MM.1S (cell line): Measurements from ENCODE around the gene HOXB7.

Experiments
- DNase-seq: peaks from one replicate; pipeline ENCODE4 v3.0.0-alpha.2; 2015
- H2AFZ ChIP-seq: fragments of 300-600 bp; sonication (generic); 2 replicates; pipeline ENCODE4 v1.6.0; 2016; ENCODE audit warnings: antibody characterized with exemption, low read length
- H3F3A ChIP-seq: fragments of 300-600 bp; sonication (generic); 2 replicates; pipeline ENCODE4 v1.6.1; 2016; ENCODE audit warnings: mild to moderate bottlenecking, antibody characterized with exemption, low read length, moderate library complexity, mixed read lengths; ENCODE audit not compliant: insufficient read depth
- H3K27ac ChIP-seq: fragments of 300-600 bp; sonication (generic); 2 replicates; pipeline ENCODE4 v1.5.1; 2016; ENCODE audit warnings: mild to moderate bottlenecking, low read length
- H3K27me3 ChIP-seq: fragments of 300-600 bp; sonication (generic); replicated peaks from 2 replicates; pipeline ENCODE4 v1.6.0; 2016; ENCODE audit warnings: low read length; ENCODE audit not compliant: insufficient read depth
- H3K36me3 ChIP-seq: fragments of 300-600 bp; sonication (generic); replicated peaks from 2 replicates; pipeline ENCODE4 v1.6.1; 2016; ENCODE audit warnings: mild to moderate bottlenecking, low read length, mixed read lengths; ENCODE audit not compliant: insufficient read depth
- H3K4me1 ChIP-seq: fragments of 300-600 bp; sonication (generic); 2 replicates; pipeline ENCODE4 v1.6.1; 2016; ENCODE audit warnings: low read length, mixed read lengths
- H3K4me2 ChIP-seq: fragments of 300-600 bp; sonication (generic); 2 replicates; pipeline ENCODE4 v1.6.0; 2016; ENCODE audit warnings: low read depth, low read length
- H3K4me3 ChIP-seq: fragments of 300-600 bp; sonication (generic); 2 replicates; pipeline ENCODE4 v1.5.1; 2016; ENCODE audit warnings: low read length, mixed read lengths
- H3K79me2 ChIP-seq: fragments of 300-600 bp; sonication (generic); 2 replicates; pipeline ENCODE4 v1.6.1; 2016; ENCODE audit warnings: mixed run types, low read length, mixed read lengths
- H3K9ac ChIP-seq: fragments of 300-600 bp; sonication (generic); 2 replicates; pipeline ENCODE4 v1.6.1; 2016; ENCODE audit warnings: low read length, mixed read lengths
- H3K9me2 ChIP-seq: fragments of 300-600 bp; sonication (generic); replicated peaks from 2 replicates; pipeline ENCODE4 v1.6.1; 2016; ENCODE audit warnings: mild to moderate bottlenecking, low read length, mixed read lengths; ENCODE audit not compliant: insufficient read depth
- H3K9me3 ChIP-seq: fragments of 300-600 bp; sonication (generic); replicated peaks from 2 replicates; pipeline ENCODE4 v1.6.1; 2016; ENCODE audit warnings: mild to moderate bottlenecking, low read length, mixed read lengths; ENCODE audit not compliant: insufficient read depth
- H4K20me1 ChIP-seq: fragments of 300-600 bp; sonication (generic); 2 replicates; pipeline ENCODE4 v1.6.1; 2016; ENCODE audit warnings: mild to moderate bottlenecking, low read length, moderate library complexity, mixed read lengths; ENCODE audit not compliant: insufficient read depth
- EZH2 ChIP-seq: fragments of 300-600 bp; sonication (generic); optimal IDR thresholded peaks from 2 replicates; pipeline ENCODE3; 2017; ENCODE audit warnings: low read depth, mild to moderate bottlenecking, antibody characterized with exemption, low read length, mixed read lengths
- EZH2phosphoT487 ChIP-seq: fragments of 300-600 bp; sonication (generic); IDR thresholded peaks from 2 replicates; pipeline ENCODE4 v1.6.1; 2018; ENCODE audit warnings: antibody characterized with exemption, low read length
- TF ChIP-seq, protein P1 (sequence below): fragments of 300-600 bp; sonication (generic); IDR thresholded peaks from 2 replicates; pipeline ENCODE4 v1.5.1; 2016; ENCODE audit warnings: antibody characterized with exemption, low read length, mixed read lengths

The HOXB7 gene

GRCh38 chr17:48565022-48565554 lies 45.7 kb downstream of the HOXB7 start:
- Histone ChIP-seq H3K4me1 (no peaks in the 10 kb centered on the region), H3K9me3 (no peaks in the 10 kb centered on the region), H3K9ac (no peak overlapping the region), H3K27me3 (no peaks in the 10 kb centered on the region), H3F3A (no peaks in the 10 kb centered on the region), H2AFZ (no peak overlapping the region), H3K4me3 (no peak overlapping the region), H3K4me2 (no peak overlapping the region), H3K9me2 (no peaks in the 10 kb centered on the region), H3K36me3 (no peaks in the 10 kb centered on the region), H4K20me1 (no peaks in the 10 kb centered on the region), H3K27ac (no peak overlapping the region), H3K79me2 (0 out of 2 replicates have a peak, but pooled peaks cover 3% of the 10 kb centered on the region)
- no peak for DNase-seq
- TF ChIP-seq EZH2phosphoT487 (no peak), EZH2 (no peak)
- TF ChIP-seq, protein P1, sequence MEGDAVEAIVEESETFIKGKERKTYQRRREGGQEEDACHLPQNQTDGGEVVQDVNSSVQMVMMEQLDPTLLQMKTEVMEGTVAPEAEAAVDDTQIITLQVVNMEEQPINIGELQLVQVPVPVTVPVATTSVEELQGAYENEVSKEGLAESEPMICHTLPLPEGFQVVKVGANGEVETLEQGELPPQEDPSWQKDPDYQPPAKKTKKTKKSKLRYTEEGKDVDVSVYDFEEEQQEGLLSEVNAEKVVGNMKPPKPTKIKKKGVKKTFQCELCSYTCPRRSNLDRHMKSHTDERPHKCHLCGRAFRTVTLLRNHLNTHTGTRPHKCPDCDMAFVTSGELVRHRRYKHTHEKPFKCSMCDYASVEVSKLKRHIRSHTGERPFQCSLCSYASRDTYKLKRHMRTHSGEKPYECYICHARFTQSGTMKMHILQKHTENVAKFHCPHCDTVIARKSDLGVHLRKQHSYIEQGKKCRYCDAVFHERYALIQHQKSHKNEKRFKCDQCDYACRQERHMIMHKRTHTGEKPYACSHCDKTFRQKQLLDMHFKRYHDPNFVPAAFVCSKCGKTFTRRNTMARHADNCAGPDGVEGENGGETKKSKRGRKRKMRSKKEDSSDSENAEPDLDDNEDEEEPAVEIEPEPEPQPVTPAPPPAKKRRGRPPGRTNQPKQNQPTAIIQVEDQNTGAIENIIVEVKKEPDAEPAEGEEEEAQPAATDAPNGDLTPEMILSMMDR: no peak

- H3K9me2 ChIP-seq: no peaks in the 10 kb centered on the region
- no peak overlapping the region for H2AFZ ChIP-seq
- no peak for DNase-seq
- H3K36me3 ChIP-seq: no peaks in the 10 kb centered on the region
- no peaks in the 10 kb centered on the region for H4K20me1 ChIP-seq
- H3K27ac ChIP-seq: no peak overlapping the region
- H3K4me3 ChIP-seq: no peak overlapping the region
- no peaks in the 10 kb centered on the region for H3K27me3 ChIP-seq
- no peaks in the 10 kb centered on the region for H3K9me3 ChIP-seq
- TF ChIP-seq, protein P1: no peak
- no peak for TF ChIP-seq EZH2
- TF ChIP-seq EZH2phosphoT487: no peak
- 0 out of 2 replicates have a peak, but pooled peaks cover 3% of the 10 kb centered on the region for H3K79me2 ChIP-seq
- no peak overlapping the region for H3K9ac ChIP-seq
- H3F3A ChIP-seq: no peaks in the 10 kb centered on the region
- no peak overlapping the region for H3K4me2 ChIP-seq
- no peaks in the 10 kb centered on the region for H3K4me1 ChIP-seq
Measured at GRCh38 chr17:48564188-48565021, 46.4 kb downstream of the HOXB7 start.

DNA sequence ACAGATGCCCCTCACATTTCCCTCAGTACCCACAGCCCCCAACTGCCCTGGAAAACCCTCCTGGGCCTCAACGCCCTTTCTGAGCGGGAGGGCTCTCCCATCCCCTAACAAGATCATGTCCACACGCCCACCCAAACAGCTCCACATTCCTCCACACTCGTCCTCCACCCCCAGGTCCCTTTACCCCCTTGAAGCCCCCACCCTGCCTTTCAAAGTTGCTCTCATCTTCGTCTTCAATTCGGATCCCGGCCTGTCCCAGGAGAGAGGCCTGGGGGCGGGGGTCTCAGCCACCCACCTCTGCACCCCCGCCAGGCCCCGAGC lies 47.0 kb downstream of the HOXB7 start:
- Histone ChIP-seq H3F3A (no peaks in the 10 kb centered on the region), H4K20me1 (no peaks in the 10 kb centered on the region), H3K79me2 (0 out of 2 replicates have a peak, but pooled peaks cover 3% of the 10 kb centered on the region), H3K9ac (no peak overlapping the region), H3K9me2 (no peaks in the 10 kb centered on the region), H3K9me3 (no peaks in the 10 kb centered on the region), H3K4me2 (no peak overlapping the region), H3K4me1 (no peaks in the 10 kb centered on the region), H2AFZ (no peak overlapping the region), H3K36me3 (no peaks in the 10 kb centered on the region), H3K27ac (no peak overlapping the region), H3K4me3 (no peak overlapping the region), H3K27me3 (no peaks in the 10 kb centered on the region)
- TF ChIP-seq EZH2 (no peak), EZH2phosphoT487 (no peak)
- TF ChIP-seq, protein P1: no peak
- DNase-seq: no peak
